Ovary (tissue), 3 donors: ENCODE measurements around the gene THTPA.

Experiments
- CTCF ChIP-seq, 3 donors: fragments of 450-650 bp in 2 of 3; fragments of 200-600 bp in 1 of 3; IDR thresholded peaks; one replicate each; pipeline versions ENCODE4 v1.5.1 to v1.8.0; 2016 to 2022; ENCODE audit warnings: antibody characterized with exemption in 3 of 3, mild to moderate bottlenecking in 1 of 3
- EP300 ChIP-seq: sonication (generic); formaldehyde crosslinking; IDR thresholded peaks from one replicate; pipeline ENCODE4 v1.6.1; 2017; ENCODE audit warnings: antibody characterized with exemption
- POLR2A ChIP-seq: fragments of 450-650 bp; IDR thresholded peaks from one replicate; pipeline ENCODE4 v1.6.1; 2017; ENCODE audit warnings: antibody characterized with exemption, mild to moderate bottlenecking, moderate library complexity
- donor health status: DM: no; HTN: no; CAD: no.

GRCh38 chr14:23514644-23514957 lies 41.5 kb upstream of the THTPA start:
- TF ChIP-seq CTCF (IDR thresholded peaks at IDR 0.05) (no peak), EP300 (no peak), POLR2A (no peak)
